Stimulated activated CD8-positive, alpha-beta memory T cell treated with anti-CD3 and anti-CD28 coated beads, Interleukin-2, amount 100 ng/mL, for 48 hours (primary cell): Measurements from ENCODE around the gene MYLK.

Source experiments
- DNase-seq, 2 donors: peaks; one replicate each; pipeline ENCODE4 v3.0.0-alpha.2; 2020; ENCODE audit warnings: low read depth in 2 of 2

MYLK gene

DNA sequence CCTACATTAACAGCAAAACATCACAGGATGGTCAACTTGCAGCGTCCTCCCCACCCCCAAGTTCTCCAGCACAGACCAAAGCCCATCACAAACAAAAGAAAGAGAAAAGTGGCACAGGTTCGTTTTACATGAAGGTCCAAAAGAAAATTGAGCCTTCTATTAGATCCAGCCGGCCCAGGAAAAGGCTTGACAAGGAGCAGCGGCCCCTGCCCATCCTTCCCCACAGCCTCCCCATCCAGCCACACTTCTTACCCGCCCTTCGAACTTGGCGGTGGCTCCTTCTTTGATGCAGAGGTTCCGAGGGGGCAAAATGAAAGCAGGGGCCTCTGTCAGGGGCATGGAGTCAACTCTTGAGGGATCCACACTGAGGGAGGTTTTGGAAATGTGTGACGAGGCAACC is 90.7 kb downstream of the MYLK start:
- DNase-seq = no peak

DNA sequence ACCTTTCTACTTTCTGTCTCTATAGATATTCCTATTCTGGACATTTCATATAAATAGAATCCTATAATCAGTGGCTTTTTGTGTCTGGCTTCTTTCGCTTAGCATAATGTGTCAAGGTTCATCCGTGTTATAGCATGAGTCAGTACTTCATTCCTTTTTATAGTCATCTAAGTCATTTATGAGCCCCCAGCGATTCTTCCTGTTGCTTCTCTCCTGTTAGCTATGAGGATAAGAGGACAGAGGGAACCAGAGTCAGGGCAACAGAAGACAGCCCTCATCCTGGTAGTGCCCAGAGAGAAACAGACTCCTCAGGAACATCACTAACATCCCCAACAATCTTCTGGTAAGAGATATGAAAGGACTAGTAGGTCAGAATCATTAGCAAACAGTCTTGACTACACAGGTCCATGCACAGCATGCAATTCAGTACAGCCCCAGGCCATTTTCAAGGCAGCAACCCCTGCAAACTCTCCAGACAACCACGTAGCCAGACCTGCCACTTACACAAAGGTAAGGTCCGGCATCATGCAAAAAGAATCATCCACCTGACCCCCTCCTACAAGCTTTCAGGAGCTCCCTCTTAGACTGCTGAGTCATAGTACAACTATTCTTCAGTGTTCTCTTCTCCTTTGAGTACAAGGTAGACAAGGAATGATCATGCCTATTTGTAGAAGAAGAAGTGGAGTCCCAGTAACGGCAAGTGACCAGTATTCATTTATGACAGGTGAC is 91.5 kb downstream of the MYLK start:
- DNase-seq = no peak

DNA sequence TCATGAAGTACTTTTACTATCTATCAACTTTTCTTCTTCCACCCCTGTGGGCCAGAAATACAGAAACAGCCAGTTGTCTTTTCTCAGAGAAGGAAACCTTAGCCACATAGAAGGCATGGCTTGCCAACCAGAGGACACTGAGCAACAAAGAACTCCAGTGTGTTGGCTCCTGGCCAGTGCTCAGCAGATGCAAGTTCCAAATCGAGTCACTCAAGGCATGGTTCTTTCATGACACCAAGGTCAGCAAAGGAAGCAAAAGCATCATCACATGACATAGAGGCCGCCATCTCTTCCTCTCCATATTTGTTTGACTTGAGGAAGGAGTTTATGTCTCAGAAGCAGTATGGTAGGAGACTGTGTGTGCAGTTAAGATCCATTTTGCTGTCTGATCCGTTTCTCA is 92.2 kb downstream of the MYLK start:
- no peak for DNase-seq

DNA sequence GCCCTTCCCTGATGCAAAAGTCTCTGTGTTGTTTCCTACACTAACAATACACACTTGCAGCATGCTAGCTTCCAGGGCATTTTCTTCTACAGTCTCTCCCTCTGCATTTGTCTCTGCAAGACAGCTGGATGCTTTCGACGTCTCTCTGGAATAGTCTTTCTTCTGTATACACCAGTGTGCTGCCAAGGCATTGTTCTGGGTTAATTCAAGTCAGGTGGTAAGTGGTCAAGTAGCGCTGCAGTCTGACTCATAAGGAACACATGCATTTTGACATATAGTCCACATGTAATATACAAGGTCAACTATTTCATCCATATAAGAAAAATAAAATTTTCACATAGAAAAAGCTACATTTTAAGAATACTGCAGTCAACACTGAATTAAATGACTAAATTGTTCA is 92.7 kb downstream of the MYLK start:
- DNase-seq = no peak

DNA sequence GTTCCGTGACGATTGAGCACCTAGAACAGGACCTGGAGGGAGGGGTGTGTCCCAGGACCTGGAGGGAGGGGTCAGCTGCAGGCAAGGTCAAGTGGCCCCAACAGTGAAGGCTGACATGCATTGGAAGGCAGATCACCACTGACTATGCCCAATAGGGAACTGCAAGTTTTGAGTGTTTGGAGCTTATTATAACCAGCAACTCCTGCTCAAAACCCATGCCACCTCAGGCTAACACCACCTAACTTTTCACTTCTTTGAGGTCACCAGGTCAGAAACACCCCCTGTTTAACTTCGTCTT is 93.1 kb downstream of the MYLK start:
- DNase-seq = no peak

DNA sequence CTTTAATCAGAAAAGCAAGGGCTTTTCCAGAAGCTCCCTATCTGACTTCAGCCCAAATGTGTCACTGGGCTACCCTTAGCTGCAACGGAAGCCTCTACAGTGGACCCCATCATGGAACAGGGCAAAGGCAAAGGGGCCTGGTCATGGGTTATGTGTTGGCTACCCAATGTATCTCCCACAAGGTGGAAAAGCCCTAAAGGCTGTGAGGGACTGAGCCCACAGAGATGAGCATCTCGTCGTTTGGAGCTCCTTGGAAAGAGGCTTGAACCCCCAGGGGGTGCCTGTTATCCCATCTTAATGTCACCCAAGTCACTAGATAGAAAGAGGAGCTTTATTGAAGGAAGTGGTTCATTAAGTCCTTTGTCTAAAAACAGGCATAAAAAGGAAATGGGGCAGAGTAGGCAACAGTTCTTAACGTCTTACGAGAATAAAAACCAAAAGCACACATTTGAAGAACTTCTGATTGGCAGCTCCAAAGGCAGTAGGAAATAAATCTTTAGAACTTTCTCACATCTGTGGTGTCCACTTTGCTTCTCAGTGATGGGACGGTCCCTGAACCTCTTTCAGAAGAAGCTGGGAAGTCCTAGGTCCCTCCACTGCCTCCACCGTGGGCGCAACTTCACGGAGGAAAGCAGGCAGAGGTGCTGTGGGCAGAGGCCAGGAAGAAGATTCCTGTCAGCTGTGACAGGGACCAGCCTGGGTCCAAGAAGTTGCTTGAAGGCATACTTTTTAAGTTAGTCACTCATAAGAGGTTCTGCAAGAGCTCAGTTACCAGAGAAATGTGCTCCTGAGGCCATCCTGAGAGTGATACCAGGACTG is 93.7 kb downstream of the MYLK start:
- no peak for DNase-seq

DNA sequence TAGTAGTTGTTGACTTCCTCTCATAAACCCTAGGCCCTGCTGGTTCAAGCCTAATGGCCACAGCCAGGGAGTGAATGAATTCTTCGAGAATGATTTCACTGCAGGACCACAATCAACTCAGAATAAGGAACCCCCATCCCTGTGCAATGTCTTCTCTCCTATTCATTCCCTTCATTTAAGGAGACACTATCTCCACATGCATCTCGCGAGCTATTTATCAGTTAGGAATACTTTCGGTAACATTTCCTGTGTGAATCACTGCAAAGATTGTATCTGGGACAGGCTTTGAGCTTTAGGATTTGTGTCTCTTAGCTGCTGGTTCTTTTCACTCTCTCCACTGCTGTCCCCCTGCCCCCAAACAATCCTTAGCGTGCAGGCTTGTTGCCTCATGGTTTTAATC is 94.4 kb downstream of the MYLK start:
- DNase-seq = no peak

DNA sequence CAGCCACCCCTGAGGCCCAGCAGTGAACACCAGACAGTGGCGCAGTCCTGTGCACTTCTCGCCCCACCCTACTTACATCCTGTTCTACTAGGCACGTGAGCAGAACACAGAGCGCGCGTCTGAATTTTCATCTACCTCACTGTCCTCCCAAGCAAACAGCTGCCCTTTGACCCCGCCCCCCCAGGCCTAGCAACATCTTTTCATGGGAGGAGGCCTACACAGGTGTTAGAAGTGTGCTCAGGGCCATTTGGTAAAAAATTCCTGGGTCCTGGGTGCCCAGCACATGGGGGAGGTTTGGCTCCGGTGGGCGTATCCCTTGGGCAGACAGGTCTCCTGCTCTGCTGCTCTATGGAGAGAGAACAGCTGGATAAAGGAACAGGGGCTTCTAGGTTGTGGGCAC is 95.0 kb downstream of the MYLK start:
- no peak for DNase-seq

DNA sequence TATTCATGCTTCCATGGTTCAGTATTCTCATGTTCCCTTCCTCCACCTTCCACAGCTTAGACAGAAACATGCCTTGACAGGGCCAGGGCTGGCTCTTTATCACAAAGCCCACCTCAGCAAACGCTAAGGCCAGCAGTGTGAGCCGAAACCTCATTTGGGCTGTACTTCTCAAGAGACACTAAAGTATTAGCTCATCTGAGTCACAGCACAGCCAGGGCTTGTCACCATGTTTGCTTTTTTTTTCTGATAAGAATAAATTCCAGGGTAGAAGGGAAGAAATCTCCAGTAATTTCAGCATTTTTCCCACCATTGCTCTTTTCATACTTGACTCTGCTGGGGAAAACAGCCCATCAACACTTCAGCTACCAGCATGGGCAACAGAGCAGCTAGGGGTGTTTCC is 95.4 kb downstream of the MYLK start:
- DNase-seq = no peak

DNA sequence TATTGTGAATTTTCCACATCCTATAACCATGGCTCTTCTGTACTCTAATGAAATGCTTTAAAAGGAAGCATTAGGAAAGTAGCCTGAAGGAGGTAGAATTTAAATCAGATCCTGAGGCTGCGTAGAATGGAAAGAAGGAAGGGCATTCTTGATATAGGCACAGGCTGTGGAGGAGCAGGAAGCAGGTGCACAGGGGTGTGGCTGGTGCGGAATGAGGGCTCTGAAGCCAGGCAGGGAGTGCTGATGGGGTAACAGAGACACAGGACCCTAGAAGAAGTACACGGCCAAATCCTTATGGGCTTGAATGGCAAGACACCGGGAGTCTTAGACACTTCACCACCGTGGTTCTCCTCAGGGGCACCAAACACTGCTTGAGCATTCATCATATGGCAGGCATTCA is 97.0 kb downstream of the MYLK start:
- DNase-seq = no peak

DNA sequence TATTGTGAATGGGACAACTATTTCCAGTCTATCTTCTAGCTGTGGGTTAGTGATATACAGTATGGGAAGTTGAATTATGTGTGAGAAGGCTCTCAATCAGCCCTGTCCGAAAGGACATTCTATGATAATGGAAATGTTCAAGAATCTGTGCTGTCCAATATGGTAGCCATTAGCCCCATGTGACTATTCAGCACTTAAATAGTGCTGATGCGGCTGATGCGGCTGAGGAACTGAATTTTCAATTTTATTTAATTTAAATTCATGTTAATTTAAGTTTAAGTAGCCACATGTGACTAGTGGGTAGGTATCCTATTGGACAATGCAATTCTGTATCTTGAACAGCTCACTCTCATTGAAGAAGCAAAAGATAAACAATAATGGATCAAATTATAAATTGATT is 98.5 kb downstream of the MYLK start:
- no peak for DNase-seq

DNA sequence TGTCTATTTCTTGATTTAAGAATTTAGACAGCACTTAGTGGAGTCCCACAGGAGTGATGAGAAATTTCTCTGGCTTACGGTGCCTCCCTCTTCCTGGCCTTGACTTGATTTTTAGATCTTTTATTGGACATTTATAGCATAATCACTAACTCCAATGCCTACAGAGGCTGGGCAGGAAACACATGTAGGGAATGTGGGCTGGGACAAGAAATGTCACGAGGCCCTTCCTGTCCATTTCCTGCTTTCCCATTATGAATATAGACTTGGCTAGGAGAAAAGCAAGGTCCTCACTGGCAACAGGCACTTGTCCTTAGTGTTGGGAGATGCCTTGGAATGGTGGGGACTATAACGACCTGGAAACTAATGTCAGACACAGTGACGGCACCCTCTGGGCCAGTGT is 100.3 kb downstream of the MYLK start:
- DNase-seq = no peak

DNA sequence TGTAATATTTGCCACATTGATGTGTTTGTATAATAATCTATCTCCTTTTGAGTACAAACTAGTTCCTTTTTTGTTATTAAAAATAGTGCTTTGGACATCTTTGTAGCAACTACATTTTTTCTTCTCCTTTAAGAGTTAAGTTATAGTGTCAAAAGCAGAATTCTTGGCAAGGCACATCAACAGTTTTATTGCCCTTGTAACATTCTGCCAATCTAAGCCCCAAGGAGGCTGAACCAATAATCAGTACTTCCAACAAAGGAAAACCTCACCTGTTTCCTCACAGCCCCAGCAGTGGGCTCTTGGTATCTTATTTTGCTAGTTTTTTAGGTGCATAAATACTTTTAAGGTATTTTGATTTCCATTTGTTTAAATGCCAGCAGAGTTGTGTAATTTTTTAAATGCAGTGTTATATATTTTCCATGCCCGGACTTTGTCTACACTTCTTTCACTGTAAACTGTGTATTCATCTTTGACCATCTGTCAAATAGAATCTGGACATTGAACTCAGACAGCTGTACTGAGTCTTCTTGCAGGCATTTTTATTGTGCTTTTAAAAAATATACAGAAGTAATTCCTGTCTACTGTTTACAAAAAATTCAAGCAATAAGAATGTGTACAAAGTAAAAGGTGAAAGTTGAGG is 101.0 kb downstream of the MYLK start:
- no peak for DNase-seq

DNA sequence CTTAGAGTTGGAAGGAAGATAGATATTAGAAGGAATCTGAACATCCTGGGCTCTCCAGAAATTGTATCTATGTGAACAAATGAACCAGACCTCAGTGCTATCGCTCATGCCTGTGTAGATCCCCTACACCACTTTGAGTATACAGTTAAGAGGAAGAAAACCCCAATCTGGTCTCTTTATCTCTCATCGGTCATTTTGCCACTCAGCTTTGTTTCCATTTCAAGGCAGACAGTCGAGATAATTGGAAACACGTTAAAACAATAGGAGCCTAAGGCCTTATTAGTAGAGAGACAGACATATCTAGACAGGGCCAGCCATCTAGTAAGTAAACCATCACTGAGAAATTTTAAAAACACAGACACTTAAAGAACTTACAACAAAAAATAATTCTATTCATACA is 101.6 kb downstream of the MYLK start:
- no peak for DNase-seq

DNA sequence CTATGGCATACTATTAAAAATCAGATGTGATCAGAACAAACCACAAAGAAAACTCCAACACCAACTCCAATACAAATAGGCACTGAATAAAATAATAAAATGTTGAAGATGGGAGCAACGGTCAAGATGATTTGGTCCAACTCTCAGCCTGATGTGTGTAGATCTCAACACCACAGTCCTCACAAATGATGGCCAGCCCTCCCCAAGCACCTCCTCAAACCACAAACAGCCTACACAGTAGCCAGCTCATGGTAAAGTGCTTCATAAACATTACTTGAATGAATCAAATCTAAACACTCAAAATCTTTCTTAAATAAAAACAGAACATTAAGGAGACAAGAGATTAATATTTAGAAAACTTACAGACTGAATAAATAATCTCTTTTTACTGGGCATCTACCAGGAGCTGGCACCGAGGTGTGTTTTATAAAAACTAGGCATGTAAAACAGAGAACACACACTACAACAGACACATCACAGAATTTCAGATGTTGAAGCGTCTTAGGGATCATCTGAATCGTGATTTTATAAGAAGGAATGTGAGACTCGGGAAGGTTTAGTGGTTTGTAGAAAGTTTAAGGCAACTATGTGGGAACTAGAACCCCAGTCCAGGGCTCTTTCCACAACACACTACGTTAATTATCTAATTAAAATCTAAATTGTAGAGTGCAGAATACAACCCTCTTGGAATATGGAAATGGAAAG is 102.4 kb downstream of the MYLK start:
- no peak for DNase-seq

DNA sequence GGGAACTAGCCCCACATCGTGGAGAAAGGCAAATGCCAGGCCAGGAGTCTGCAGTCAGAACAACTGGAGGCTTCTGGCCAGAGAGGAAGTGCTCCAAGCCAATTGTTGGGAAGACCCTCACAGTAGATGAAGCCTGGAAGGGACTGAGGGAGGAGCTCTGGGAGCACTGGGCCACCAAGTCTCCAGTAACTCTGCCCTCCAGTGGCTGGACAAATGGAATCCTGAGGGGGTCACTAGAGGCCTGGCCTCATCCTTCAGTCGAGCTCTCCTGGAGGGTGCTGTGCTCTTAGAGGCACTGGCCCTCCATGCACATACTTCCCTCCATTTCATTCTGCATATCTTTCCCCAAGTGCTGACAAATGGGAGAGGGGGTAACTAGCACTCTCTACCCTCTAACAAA is 103.0 kb downstream of the MYLK start:
- DNase-seq = no peak

DNA sequence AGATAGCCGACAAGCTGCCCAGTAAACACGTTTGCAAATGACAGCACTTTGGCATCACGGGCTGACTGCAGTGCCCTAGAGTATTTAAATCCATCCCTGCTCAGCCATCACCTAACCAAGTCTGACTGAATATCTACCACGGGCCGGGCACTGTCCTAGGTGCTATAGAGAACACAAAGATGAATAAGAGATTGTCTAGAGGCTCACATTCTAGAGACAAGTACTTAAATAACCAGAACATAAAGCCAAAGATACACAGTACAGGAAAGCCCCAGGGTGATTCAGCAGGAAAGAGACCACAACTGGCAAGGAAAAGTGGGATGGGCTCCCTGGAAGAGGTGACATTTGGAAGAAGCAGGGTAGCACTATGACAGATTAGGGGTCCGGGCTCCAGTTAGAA is 103.5 kb downstream of the MYLK start:
- DNase-seq = no peak

DNA sequence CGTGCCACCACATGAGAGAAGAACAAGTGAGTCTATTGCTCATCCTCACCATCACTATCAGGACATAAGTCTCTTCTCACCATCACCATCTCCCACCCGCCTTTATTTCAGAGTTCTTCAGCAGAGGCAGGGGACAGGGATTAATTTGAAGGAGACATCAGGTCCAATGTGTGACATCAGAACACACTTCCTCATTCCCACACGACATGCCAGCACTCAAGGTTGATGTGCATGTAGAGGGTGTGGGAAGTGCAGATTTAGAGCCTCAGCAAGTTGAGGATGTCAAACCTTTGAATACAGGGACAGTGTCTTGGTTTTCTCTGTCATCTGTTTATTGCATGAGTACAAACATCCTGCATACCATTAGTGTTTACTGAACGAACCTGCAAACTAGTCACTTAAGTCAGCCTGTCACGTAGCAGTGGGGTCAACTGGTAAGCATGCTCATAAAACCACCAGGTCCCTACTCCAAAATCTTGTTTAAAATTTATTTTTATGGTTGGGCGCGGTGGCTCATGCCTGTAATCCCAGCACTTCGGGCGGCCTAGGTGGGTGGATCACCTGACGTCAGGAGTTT is 104.4 kb downstream of the MYLK start:
- no peak for DNase-seq

DNA sequence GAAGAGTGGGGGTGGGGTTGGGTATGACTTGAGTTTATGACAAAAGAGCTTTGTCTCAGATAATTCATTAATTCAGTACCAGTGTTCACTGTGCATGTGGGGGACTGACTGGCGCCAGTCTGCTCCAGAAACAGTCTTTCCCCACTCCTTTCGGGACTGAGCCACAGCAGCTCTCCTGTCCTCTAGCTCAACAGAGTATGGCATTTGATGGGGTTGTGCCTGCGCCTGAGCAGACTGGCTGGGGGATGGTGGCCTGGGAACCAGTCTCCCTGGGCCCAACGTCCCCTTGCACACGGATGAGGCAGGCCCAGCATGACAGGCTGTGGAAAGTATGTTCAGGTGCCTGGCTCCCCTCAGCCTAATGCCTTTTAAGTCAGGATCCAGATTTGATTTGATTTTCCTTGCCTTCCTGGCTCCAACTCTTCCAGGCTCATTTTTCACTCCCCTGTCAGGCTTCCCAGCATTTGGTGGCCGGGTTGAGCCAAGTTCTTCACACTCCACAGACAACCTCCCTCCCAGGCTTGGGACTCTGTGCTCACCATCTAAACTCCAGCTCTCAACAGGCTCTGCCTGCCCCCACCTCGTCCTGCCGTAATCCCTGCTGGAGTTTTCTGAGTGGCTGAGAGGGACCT is 105.0 kb downstream of the MYLK start:
- no peak for DNase-seq

DNA sequence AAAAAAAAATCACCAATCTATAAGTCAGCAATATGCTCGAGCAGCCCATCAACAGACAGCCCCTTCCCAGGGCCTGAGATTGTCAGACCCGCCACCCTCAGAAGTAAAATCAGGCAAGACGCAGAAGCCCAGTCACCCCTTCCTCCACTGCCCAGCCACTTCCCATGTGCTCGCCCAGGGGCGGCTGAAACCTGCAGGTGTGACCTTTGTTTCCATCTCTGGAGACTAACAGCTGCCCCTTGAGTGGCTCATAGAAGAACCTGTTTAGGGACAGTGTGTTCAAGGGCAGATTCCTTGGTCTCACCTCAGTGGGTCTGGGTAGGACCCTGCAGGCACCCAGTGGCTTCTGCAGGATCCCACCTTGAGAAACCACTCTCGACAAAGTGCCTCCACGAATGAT is 105.6 kb downstream of the MYLK start:
- DNase-seq = no peak

DNA sequence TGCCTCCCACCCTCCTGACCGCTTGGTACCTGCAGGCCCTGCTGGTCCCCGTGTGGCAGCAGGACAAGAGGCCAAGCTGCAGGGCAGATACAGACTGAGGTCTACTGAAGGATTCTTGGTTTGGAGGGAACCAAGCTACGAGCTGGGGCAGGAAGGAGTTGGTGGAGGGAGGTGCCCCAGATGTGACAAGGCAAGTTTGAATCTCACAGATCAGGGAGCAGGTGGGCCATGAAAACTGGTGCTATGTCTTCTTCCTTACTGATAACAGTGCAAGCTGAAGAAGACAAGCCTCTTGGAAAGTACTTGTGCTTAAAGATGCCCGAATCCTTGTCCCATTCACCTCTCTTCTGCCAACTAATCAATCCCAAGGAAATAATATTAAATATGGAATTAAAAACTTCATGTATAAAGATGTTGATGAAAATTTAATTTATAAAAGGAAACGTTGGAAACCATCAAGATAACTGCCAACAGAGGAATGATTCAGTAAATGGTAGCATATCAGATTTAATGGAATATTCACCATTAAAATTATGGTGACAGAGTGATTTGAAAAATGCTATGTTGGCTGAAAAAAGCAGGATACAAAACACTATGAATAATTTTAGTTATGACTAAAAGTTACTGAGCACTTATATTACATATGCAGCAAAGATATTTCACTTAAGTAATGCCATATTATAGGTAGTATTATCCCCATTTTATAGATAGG is 107.9 kb downstream of the MYLK start:
- no peak for DNase-seq
